Inflammatory macrophage (primary cell): Measurements from ENCODE around the gene SLFN11.
"Not testable (repeated sequence)": the region's sequence is repeated elsewhere in the genome, so short reads cannot be mapped to it uniquely, and the experiment has no call there.

ENCODE experiments used
- DNase-seq, 2 donors: peaks; one replicate each; pipeline ENCODE4 v3.0.0-alpha.2; 2020 to 2022
- total RNA-seq, 18 experiments: gene quantifications; one replicate each; lab custom pipeline; 2026; ENCODE audit warnings: mixed read lengths in 6 of 18, inconsistent platforms in 2 of 18; lab: John Stamatoyannopoulos, UW

Gene SLFN11, protein sequence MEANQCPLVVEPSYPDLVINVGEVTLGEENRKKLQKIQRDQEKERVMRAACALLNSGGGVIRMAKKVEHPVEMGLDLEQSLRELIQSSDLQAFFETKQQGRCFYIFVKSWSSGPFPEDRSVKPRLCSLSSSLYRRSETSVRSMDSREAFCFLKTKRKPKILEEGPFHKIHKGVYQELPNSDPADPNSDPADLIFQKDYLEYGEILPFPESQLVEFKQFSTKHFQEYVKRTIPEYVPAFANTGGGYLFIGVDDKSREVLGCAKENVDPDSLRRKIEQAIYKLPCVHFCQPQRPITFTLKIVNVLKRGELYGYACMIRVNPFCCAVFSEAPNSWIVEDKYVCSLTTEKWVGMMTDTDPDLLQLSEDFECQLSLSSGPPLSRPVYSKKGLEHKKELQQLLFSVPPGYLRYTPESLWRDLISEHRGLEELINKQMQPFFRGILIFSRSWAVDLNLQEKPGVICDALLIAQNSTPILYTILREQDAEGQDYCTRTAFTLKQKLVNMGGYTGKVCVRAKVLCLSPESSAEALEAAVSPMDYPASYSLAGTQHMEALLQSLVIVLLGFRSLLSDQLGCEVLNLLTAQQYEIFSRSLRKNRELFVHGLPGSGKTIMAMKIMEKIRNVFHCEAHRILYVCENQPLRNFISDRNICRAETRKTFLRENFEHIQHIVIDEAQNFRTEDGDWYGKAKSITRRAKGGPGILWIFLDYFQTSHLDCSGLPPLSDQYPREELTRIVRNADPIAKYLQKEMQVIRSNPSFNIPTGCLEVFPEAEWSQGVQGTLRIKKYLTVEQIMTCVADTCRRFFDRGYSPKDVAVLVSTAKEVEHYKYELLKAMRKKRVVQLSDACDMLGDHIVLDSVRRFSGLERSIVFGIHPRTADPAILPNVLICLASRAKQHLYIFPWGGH
- total RNA-seq: 47.2 to 398 (median 167) reads per million in 18 experiments

DNA sequence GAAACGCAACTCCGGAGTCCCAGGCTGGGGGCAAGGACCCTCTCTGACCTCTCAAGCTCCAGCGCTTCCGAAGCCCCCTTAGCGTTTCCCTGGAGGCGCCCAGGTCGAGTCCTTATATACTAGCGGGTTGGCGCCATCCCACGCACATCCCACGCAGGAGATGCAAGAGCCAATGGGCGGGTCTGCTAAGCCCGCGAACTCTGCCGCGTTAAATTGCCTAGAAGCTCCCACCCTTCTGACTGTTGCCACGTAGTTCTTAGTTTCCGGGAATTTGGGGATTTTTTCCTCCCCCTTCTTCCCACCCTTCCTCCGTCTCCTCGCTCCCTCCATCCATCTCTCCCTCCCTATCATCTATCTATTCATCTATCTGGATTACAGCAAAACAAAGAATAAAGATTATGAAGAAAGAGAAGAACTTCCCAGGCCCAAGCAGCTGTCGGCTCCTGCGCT lies at the start of gene SLFN11:
Gene SLFN11, minus strand, starts transcription at position 88 of the 450 bp plus-strand sequence. CDS start 9,814 bp downstream, outside the sequence.
- peak; percentile 92 to 93 for DNase-seq

DNA sequence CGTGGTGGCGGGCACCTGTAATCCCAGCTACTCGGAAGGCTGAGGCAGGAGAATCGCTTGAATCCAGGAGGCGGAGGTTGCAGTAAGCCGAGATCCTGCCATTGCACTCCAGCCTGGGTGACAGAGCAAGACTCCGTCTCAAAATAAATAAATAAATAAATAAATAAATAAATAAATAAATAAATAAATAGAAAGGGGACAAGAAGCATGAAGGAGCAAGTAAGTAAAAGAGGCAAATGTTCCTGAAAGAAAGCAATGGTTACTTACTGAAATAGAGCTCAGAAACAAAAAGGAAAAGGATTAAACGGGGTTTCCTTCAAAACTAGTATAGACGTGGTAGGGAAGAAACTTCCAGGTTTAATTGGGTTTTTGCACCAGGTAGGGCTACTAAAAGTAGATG lies 47.6 kb upstream of the SLFN11 start:
- not testable (repeated sequence) for DNase-seq

DNA sequence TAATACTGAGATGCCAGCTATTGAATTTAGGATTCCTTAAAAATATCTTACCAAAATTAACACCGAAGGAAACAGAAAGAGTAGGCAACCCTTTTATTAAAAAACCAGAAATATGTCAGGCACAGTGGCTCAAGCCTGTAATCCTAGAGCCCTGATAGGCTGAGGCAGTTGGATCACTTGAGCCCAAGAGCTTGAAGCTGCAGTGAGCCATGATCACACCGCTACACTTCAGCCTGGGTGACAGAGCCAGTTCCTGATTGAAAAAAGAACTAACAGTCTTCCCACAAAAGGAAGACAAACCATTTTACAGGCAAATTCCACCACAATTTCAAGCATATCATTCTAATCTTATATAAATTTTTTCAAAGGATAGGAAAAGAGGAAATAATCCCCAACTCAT lies 43.2 kb upstream of the SLFN11 start:
- no peak for DNase-seq

DNA sequence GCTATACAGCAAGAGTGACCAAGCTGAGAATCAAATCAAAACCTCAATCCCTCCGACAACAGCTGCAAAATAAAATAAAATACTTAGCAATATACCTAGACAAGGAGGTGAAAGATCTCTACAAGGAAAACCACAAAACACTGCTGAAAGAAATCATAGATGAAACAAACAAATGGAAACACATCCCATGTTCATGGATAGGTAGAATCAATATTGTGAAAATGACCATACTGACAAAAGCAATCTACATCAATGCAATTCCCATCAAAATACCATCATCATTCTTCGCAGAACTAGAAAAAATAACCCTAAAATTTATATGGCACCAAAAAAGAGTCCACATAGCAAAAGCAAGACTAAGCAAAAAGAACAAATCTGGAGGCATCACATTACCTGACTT lies 41.3 kb upstream of the SLFN11 start:
- DNase-seq: not testable (repeated sequence)

DNA sequence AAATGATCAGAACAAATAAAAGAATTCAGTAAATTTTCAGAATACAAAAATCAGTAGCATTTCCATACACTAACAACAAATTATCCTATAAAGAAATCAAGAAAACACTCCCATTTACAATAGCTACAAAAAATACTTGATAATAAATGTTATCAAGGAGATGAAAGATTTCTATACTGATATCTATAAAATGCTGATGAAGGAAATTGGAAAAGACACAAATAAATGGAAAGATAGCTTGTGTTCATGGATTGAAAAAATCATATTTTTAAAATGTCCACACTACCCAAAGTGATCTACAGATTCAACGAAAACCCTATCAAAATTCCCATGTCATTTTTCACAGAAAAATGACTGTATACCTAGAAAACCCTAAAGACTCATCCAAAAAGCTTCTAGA lies 40.8 kb upstream of the SLFN11 start:
- no peak for DNase-seq

DNA sequence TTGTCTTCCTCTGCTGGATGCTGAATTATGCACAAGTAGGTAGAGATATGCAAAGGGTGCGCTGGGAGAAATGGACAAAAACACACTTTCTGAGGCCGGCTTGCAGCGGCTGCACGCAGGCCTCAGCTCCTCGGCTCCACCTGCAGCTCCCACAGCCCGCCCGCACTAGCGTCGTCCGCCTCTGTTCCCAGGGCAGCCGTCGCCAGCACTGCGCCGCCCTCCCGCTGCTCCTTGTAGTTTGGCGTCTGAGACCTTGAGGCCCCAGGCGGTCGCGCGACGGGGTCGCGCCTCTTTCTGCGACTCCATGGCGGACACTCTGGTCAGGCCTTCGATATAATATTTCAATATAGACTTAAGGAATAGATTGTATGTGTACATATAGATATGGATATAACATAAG lies 34.1 kb upstream of the SLFN11 start:
- DNase-seq: no peak

DNA sequence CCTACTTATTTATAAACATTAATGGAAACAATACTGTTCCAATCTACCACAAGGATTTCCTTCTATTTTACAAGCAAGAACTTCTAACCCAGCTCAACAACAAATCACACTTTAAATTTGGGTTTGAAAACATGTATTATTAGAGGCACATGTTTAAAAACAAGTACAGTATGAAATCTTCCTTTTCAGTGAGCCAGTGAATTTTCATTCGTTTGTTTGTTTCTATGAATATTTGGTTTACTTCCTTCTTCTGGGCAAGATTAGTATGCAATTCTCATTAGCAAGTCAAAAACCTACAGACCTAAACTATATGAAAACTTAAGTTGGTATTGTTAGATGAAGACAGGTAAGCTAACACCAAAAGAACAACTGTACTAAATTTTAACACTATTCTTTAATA lies 33.1 kb upstream of the SLFN11 start:
- DNase-seq: no peak

DNA sequence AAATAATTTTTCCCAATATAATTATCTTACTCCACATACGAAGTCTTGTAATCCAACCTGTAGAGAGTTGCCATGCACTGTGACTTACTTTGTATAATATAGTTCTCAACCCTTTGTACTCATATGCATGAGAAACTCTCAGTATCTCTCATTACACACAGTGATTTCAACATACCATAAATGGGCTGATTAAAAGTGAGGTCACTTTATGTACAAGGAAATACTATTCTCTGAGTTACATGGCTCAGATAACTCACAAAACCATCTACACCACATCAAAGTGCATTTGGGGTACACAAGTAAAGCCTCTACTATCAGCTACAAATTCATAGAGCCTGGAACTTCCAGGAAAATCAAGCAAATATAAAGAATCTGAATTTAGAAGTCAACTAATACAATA lies 30.9 kb upstream of the SLFN11 start:
- no peak for DNase-seq

DNA sequence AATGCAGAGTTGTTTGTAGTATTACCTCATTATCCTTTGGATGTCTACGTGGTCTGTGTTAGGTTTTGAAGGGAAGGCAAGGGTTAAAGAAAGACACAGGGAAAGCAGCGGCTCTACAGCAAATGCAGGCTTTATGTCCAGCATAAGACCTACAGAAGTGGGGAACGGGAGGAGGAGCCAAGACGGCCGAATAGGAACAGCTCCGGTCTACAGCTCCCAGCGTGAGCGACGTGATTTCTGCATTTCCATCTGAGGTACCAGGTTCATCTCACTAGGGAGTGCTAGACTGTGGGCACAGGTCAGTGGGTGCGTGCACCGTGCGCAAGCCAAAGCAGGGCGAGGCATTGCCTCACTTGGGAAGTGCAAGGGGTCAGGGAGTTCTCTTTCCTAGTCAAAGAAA lies 20.4 kb upstream of the SLFN11 start:
- not testable (repeated sequence) for DNase-seq

DNA sequence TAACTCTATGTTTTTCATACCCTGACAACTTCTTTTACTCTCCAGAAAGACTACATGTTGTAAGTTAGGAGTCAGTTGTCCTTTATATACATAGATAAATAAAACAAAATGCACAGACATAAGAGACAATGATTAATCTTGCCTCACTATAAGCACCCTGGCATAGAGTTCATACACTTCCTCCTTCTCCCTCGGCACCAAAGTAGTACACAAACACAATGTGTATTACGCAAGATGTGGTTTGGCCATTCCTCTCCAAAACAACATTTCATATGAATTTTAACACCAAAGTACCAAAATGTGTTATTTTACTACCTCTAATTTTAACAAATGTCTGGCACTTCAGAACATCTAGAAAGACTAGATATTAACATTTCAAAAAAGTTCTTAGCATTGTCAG lies 17.2 kb upstream of the SLFN11 start:
- DNase-seq: peak; percentile 73 to 86

DNA sequence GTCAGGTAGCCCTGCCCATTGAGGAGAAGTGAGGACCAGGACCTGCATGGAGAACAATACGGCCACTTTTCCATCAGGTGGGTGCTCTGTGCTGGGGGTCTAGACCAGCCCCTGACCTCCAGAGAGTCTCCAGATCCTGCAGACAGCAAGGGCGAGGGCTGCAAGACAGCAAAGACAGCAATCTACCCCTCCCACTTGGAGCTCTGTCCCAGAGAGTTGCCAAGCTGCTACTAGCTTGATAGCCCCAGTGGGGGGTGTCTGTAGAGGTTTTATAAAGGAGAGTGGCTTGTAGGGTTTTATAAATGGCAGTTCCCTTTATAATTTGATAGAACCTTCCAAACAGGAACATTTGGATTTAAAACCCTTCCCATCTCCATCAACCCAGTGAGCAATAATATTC lies 16.7 kb upstream of the SLFN11 start:
- DNase-seq: no peak

DNA sequence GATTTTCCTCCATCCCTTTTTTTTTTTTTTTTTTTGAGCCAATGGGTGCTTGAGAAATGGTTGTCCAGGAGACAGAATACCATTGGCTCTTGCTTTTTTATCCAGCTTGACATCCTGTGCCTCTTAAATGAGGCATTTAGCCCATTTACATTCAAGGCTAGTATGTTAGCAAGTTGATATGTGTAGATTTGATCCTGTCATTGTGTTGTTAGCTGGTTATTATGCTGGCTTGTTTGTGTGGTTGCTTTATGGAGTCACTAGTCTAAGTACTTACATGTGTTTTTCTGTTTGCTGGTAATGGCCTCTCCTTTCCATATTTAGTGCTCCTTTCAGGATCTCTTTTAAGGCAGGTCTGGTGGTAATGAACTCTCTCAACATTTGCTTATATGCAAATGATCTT lies 14.1 kb upstream of the SLFN11 start:
- DNase-seq: no peak

DNA sequence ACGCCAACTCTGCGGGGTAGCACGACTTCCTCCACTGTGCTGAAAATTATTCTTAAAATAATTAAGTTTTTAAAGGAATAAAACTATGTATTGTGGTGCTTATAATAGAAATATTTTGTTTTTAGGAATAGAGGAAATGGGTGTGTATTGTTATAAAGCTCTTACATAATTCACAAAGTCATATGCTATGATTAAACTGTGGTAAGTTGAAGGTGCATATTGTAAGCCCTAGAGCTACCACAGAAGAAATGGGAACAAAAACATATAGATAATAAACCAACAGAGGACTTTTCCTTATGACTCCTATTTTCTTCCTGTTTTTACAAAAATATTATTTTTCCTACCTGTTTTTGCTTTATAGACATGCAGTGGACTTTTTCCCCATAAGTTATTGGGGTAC lies 4.3 kb upstream of the SLFN11 start:
- peak; percentile 19 to 73 for DNase-seq

DNA sequence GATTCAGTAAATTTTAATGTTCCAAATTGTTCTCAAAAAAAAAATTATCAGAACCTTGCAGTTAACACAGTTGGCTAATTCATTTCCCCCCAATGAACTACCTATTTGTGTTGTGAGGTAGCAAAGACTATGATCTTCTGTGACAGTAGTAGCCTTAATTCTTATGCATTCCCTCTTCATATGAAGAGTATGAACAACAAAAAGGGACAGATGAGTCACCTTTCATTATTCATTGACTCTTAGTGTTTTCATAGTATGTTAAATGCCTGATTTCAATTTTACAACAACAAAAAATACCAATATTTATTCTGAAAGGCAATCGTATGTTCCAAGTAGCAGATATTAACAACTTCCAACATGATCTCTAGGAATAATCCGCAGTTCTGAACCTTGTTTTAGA lies 3.6 kb upstream of the SLFN11 start:
- DNase-seq: no peak

DNA sequence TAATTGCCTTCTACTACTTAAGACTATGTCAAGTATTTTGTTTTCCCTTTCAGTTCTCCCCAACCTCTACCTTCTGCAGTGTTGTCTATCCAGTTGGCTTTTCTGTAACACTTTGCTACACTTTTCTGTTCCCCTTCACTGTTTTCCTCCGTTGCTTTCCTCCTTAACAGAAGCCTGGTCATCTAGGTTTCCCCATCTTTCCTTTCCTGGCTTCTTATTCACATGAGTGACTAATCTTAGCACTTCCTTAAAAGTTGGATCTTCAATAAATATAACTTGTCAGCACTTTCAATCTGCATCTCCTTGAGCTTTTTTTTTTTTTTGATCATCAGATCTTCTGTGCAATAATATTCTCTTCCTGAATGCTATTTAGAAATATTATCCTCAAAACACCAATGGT lies 2.8 kb upstream of the SLFN11 start:
- peak; percentile 78 to 92 for DNase-seq

DNA sequence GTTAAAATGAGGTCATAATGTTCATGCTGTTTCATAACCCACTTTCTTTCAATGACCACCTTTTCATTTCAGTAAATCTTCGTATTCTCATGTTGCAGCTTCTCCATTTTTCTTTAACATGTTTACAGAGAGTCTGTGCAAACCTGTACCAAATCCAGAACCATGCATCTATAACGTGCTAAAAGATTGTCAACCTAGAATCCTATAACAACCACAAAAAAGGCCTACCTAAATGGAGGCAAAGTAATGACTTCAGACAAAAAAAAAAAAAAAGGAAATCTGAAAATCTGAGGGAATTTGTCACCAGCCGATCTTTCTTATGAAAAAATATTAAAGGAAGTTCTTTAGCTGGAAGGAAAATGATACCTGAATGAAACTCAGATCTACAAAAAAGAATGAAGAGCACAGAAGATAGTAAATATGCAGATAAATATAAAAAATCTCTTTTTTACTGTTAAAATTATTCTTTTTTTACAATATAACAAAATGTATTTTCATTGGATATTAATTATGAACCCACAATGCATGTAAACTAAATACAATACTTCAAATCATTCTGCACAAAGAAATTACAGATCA lies 1.4 kb upstream of the SLFN11 start:
- DNase-seq: peak in 1 of 2 donors; percentile 33

DNA sequence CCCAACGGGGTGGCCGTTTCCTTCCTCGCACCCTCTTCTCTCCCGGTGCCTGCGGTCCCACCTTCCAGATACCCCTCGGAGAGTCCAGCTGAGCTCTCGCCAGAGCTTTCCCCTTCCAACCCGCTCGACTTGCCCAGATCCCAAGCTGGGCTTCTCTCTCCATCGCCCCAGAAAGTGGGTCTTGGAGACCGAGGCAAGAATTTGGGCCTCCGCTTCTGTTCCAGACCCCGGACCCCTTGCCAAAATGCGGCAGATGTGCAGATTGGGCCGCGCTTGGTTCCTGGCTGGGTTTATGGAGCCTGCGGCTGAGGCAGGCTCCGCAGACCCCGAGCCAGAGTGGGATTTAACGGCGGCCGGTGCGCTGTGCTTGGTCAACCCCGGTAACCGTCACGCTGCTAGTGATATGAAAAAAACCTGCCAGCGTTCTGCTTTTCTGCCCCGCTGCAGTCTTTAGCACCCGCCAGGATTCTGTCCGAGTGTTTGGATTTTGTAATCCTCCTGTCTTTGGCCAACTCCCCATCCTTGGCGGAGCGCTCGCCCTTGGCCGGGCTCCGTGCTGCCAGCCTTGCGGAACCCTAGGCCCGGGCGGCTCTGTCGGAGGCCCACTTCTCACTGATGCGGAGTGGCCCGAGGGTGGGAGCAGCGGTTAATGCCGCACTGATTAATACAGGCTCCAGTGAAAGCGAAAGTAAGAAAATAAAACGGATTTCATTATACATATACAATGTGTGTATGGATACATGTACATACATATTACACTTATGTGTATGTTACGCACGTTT lies 754 bp upstream of the SLFN11 start:
- DNase-seq: peak; percentile 55 to 71

DNA sequence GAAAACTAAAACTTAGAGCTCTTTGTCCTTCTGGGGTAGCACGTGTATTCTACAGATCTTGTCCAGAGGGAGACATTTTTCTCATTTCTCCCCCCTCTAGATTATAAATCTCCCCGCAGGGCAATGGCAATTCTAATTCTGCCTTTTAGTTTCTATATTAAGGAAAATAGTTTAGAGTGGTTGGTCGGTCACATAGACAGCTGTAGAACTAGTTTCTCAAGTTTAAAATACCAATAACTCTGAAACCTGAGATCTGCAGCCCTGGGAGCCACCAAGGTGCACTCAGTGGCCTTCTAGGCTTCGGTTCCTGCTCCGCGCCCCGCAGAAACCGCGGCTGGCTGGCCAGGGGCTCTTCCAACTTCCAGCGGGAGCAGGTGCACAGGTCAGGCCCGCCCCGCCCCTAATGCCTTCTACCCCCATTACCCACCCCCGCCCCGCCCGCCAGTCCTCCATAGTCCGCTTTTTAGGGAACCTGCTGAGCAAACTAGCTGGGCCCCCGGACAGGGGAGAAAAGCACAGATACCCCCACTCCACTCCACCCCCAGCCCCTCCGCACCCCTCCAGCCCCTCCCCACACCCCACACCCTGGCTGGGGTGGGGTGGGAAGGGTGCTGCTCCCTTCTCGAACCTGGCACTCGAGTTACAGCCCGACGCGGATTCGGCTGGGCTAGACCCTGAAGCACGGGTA lies 431 bp downstream of the SLFN11 start:
- DNase-seq: peak; percentile 15 to 33

DNA sequence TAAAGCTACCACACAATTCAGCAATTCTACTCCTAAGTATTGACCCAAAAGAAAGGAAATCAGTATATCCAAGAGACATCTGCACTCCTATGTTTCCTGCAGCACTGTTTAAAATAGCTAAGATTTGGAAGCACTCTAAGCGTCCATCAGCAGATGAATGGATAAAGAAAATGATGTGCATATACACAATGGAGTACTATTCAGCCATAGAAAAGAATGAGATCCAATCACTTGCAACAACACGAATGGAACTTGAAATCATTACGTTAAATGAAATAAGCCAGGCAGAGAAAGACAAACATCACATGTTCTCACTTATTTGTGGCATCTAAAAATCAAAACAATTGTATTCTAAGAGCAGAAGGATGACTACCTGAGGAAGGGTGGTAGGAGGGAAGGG lies 1.5 kb downstream of the SLFN11 start:
- DNase-seq: no peak

DNA sequence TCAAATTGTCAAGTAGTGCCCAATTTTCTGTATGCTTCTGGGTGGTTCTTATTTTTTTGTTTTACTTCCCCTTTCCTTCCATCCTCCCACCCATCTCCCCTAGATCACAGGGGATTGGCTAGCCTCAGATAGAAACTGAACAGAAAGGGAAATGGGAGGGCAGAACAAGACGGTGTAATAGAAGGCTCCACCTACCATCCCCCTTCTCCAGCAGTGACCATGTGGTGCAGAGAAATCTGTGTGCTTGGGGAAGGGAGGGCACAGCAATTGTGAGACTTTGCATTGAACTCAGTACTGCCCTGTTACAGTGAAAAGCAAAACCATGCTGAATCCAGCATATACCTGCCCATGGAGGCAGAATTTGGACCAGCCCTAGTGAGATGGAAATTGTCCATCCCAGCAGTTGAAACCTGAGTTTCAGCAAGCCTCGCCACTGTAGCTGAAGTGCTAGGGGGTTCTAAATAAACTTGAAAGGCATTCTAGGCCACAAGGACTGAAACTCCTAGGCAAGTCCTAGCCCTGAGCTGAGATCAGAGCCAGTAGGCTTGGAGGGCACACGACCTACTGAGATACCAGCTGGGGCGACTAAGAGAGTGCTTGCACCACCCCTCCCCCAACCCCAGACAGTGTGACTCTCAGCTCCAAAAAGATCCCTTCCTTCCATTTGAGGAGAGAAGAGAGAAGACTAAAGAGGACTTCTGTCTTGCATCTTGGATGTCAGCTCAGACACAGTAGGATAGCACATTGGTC lies 5.2 kb downstream of the SLFN11 start:
- peak; percentile 49 to 81 for DNase-seq

DNA sequence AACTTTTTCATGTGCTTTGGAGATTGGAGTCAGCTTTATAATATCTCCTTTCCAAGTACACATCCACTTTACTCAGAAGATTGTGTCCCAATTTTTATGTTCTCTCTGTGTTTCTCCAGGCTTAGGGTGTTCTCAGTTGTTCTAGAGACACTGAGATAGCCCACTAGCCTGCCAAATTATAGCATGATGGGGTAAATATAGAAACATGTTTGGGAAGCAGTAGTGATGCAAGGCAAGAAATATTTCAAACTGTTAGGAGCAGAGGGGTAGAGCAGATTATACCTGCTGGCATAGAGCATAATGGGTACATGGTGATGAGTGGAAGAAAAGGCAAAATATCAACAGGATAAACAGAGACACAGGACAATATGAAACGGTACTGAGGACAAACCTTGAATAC lies 12.4 kb downstream of the SLFN11 start:
- no peak for DNase-seq
